MCF 10A (cell line): ENCODE results near the gene MEIKIN. TPM values are rescaled to one million over a fixed set of nuclear protein-coding genes. Genes with fewer than 3 reads are reported as not detected.

ENCODE experiments used
- BruUV-seq: library from RNA; stranded (reverse); fragments of 400-500 nt; replicated peaks from 2 replicates; lab custom pipeline; 2021; lab: Mats Ljungman, UMichigan
- CTCF ChIA-PET: fragments of 300-600 bp; sonication (Branson Sonifier 250); formaldehyde crosslinking; extraction: SDS; loops from one replicate; lab custom pipeline; 2021; ENCODE audit warnings: antibody characterized with exemption, inconsistent platforms; lab: Yijun Ruan, JAX
- POLR2A ChIA-PET: fragments of 300-600, 350-650 bp; sonication (Branson Sonifier 250); formaldehyde crosslinking; extraction: SDS; loops from one replicate; lab custom pipeline; 2020; ENCODE audit warnings: antibody characterized with exemption, inconsistent platforms; lab: Yijun Ruan, JAX
- DNase-seq: peaks from one replicate; pipeline ENCODE4 v3.0.0-alpha.2; 2018; ENCODE audit not compliant: unreplicated experiment
- H3K27ac Mint-ChIP-seq: one replicate; pipeline ENCODE4 v1.8.0; 2022; ENCODE audit warnings: mild to moderate bottlenecking, low read depth, mixed read lengths; ENCODE audit not compliant: unreplicated experiment
- H3K27me3 Mint-ChIP-seq: one replicate; pipeline ENCODE4 v1.8.0; 2022; ENCODE audit warnings: mixed read lengths; ENCODE audit not compliant: insufficient read depth, unreplicated experiment
- H3K36me3 Mint-ChIP-seq: one replicate; pipeline ENCODE4 v1.8.0; 2022; ENCODE audit warnings: mild to moderate bottlenecking, moderate library complexity, mixed read lengths; ENCODE audit not compliant: insufficient read depth, unreplicated experiment
- H3K4me1 Mint-ChIP-seq: one replicate; pipeline ENCODE4 v1.8.0; 2022; ENCODE audit warnings: mixed read lengths; ENCODE audit not compliant: insufficient read depth, unreplicated experiment
- H3K4me3 Mint-ChIP-seq: one replicate; pipeline ENCODE4 v1.8.0; 2022; ENCODE audit warnings: mild to moderate bottlenecking, moderate library complexity, mixed read lengths; ENCODE audit not compliant: unreplicated experiment
- H3K9me3 Mint-ChIP-seq: one replicate; pipeline ENCODE4 v1.8.0; 2022; ENCODE audit warnings: mixed read lengths; ENCODE audit not compliant: unreplicated experiment
- intact Hi-C: fragments of 100-400 bp; cut with micrococcal nuclease; formaldehyde crosslinking; loops from 2 replicates; pipeline ENCODE4 v1.14.1; 2022
- total RNA-seq: library from RNA; stranded (reverse); gene quantifications from 2 replicates; pipeline ENCODE4 v1.2.3, GENCODE V29; 2022
- TF ChIP-seq, protein P1 (sequence below): fragments of 200-600 bp; IDR thresholded peaks from one replicate; pipeline ENCODE4 v1.8.0; 2022; ENCODE audit warnings: antibody characterized with exemption, mild to moderate bottlenecking; ENCODE audit not compliant: unreplicated experiment

Gene MEIKIN
- total RNA-seq, 1 experiment from 2014 or later: not detected

DNA sequence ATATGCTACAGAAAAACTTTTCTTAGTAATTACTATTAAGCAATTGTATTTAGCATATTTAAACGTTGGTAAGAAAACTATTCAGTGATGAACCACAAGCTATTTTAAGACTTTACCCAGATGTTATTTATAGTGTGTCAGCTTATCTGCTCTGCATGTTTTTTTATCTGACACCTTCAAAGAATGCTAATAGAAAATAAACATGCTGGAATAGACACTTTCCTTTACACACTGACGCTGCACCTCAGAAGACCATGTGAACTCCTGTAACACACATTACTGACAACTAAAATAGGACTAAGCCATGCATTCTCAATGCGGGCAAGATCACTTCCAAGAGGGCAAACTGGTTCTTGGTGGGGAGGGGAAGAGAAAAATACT is 187.0 kb downstream of the MEIKIN start:
- POLR2A ChIA-PET: no interaction called here

DNA sequence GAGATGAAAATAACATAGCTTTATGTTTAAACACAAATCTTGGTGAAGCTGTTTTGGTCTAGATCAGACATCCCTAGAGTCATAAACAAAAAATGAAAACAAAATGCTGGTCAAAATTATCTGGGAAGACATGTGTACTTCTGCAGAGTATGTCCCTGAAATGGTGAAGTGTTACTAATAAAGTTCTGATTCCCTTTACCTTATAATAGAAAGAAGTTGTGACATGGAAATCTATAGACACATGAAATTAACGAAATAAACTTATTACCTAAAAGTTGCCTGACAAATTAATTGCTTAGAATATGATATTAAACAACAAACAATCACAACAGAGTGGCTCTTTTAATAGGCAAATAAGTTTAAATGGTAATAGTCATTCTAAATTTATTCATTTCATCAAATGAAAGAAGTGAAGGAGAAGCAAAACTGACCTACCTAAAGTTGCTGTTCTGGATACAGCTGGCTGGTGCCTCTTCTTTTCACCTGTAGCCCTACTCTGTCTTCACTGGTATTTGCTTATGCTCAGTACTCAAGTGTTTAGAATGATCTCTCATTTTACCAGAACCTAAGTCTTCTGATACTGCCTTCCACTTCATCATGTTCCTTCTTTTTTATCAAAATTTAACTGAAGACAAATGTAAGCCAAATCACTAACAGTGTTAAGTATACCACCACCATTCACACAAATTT is 187.5 kb downstream of the MEIKIN start:
- no peaks in the 10 kb centered on the region for H3K27me3 Mint-ChIP-seq
- no peak for DNase-seq
- H3K9me3 Mint-ChIP-seq: peaks cover 19% of the 10 kb centered on the region
- no peak overlapping the region for H3K27ac Mint-ChIP-seq
- no peaks in the 10 kb centered on the region for H3K36me3 Mint-ChIP-seq
- H3K4me1 Mint-ChIP-seq: peaks cover 7% of the 10 kb centered on the region
- no peak overlapping the region for H3K4me3 Mint-ChIP-seq
- ChIA-PET POLR2A (interaction anchor here (0.6 to 1.1 kb wide), 3 partner anchors 16 to 633 kb away, joined by 3 read pairs; no protein-coding TSS in a partner anchor), CTCF (interaction anchor here (1.0 to 1.8 kb wide), 2 partner anchors 12 to 305 kb away, joined by 3 to 7 read pairs; no protein-coding TSS in a partner anchor)
- TF ChIP-seq, protein P1, sequence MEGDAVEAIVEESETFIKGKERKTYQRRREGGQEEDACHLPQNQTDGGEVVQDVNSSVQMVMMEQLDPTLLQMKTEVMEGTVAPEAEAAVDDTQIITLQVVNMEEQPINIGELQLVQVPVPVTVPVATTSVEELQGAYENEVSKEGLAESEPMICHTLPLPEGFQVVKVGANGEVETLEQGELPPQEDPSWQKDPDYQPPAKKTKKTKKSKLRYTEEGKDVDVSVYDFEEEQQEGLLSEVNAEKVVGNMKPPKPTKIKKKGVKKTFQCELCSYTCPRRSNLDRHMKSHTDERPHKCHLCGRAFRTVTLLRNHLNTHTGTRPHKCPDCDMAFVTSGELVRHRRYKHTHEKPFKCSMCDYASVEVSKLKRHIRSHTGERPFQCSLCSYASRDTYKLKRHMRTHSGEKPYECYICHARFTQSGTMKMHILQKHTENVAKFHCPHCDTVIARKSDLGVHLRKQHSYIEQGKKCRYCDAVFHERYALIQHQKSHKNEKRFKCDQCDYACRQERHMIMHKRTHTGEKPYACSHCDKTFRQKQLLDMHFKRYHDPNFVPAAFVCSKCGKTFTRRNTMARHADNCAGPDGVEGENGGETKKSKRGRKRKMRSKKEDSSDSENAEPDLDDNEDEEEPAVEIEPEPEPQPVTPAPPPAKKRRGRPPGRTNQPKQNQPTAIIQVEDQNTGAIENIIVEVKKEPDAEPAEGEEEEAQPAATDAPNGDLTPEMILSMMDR: no peak
- intact Hi-C loops: no loop called here
- BruUV-seq: no TSS peak

More for the DNA sequence above, 187.0 kb downstream of the MEIKIN start:
- intact Hi-C loops: no loop called here
- no peaks in the 10 kb centered on the region for H3K27me3 Mint-ChIP-seq
- TF ChIP-seq, protein P1: no peak
- peaks cover 21% of the 10 kb centered on the region for H3K9me3 Mint-ChIP-seq
- H3K4me1 Mint-ChIP-seq: peaks cover 7% of the 10 kb centered on the region
- H3K27ac Mint-ChIP-seq: no peak overlapping the region
- BruUV-seq: no TSS peak
- CTCF ChIA-PET: interaction anchor here (1.8 kb wide), 1 partner anchor 304 kb away, joined by 7 read pairs; no protein-coding TSS in a partner anchor
- no peak for DNase-seq
- H3K36me3 Mint-ChIP-seq: no peaks in the 10 kb centered on the region
- no peak overlapping the region for H3K4me3 Mint-ChIP-seq

Other genes with a start within 250 kb of the MEIKIN start
- gene FNIP1, start 148.6 kb downstream of the MEIKIN start, total RNA-seq: 36.3 and 56.6 TPM in 2 replicates
- gene ACSL6, start 66.0 kb upstream of the MEIKIN start, total RNA-seq: not detected in 2 replicates
- not detected in 2 replicates for gene IL3, start 115.0 kb upstream of the MEIKIN start, total RNA-seq
- not detected in 2 replicates for gene CSF2, start 128.1 kb upstream of the MEIKIN start, total RNA-seq